SKM-1 treated with dmso at 0.1 percent for 144 hours (cell line): ENCODE results near the gene TDRD9.

ENCODE experiments used
- DNase-seq: peaks from one replicate; lab custom pipeline; 2025; ENCODE audit not compliant: unreplicated experiment; lab: John Stamatoyannopoulos, UW

TDRD9 gene

DNA sequence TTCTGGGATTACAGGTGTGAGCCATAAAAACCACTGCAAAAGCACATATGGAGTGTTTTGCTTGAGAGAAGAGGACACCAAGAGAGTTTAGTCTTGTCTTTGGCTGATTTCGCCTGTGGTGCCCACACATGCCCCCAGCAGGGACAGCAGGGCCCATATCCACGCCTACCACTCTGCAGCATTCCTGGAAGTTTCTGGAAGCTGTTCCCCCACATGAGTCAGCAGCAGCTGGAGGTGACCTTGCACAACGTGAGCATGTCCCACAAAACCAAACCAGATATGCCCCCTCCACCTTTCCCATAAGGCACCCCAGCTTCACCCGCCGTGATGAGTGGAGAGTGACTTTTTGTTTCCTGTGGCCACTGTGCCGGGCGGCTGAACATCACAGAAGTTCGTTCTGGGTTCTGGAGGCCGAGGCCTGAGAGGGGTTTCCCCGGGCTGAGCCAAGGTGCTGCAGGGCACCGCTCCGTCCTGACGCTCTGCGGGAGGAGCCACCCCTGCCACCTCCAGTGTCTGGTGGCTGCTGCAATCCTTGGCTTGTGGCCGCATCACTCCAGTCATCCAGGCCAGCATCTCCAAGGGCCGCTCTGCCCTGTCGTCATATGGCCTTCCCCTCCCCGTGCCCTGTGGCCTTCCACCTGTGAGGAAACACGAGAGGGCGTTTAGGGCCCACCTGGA is 162.0 kb downstream of the TDRD9 start:
- no peak for DNase-seq

DNA sequence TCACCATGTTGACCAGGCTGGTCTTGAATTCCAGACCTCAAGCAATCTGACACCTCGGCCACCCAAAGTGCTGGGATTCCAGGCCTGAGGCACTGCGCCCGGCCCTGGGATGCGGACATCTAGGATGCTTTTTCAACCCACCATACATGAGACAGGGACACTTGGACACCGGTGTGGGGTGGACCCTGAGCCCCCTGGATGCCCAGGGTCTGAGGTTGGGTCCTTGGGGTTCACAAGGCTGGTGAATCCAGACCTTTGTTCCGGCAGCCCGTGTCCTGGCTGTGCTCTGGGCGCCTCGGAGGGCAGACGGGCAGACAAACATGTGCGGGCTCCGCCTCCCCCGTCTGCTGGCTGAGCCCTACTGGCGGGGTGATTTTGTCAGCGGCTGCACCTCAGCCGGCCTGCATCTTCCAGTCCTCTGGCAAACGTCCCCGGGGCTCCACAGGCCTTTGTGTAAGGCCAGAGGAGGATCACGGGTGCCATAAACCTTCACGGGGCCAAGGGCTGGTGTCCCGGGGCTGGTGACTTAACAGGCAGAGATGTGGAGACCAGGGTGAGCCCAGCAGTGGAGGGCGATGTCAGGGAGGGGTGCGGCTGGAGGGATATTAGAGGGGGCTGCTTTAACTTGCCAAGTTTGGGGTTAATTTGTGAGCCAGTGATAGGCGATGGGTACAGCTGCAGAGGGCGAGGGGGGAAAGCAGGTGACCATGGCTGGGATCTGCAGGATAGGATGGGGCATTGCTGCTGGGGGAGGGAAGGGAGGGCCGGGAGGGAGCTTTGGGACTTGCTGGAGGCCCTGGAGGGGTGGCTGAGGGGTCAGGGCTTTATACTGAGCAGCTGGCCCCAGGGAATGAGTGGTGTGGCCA is 163.0 kb downstream of the TDRD9 start:
- no peak for DNase-seq

DNA sequence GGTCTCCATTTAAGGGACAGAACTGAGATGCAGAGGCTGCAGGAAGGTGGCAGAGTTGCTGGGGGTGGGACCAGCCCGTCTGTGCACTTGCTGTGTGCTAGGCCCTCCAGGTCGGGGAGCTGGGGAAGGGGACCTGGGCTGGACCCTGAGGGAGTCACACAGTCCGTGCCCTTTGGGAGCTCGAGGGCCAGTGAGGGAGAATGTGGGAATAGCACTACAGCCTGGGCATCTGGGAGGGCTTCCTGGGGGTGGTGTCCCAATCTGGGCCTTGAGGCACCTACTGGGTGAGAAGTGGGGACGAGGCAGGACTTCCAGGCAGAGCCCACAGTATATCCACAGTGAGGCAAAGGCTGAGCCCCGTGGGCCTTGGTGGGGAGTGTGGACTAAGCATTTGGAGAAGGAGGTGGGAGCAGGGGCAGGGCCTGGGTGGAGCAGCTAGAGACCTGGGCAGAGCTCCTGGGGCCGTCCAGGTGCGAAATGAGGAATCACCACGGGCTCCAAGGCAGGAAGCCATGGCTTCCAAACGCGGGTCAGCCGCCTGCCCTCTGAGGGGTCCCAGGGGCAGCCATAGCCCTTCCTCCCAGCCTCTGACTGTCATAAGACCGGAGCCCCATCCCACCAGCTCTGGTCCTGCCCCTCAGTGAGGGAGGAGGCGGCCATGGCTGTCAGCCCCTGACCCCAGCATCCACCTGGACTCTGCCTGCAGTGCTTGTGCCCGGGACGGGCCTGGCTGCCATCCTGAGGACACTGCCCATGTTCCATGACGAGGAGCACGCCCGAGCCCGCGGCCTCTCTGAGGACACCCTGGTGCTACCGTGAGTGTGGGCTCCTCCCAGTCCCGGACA is 163.9 kb downstream of the TDRD9 start:
- DNase-seq = no peak

DNA sequence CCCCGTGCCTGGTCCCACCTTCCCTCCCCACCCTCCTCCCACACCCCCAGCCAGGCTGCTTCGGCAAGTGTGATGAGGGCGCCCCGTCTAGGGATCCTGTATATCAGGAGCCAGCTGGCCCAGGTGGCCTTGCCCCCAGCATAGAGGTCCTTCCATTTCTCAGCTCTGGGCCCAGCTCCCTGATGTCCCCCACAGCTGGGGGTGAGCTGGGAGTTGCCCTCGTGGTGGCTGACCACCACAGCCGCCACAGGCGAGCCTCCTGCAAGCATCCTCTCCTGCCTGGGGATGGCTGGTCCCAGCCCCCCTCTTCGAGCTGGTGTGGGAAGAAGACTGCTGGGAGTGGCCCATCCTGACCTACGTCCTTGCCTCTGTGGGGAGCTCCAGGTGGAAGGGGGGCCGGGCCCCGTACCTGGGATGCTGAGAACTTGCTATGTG is 164.7 kb downstream of the TDRD9 start:
- DNase-seq = no peak

DNA sequence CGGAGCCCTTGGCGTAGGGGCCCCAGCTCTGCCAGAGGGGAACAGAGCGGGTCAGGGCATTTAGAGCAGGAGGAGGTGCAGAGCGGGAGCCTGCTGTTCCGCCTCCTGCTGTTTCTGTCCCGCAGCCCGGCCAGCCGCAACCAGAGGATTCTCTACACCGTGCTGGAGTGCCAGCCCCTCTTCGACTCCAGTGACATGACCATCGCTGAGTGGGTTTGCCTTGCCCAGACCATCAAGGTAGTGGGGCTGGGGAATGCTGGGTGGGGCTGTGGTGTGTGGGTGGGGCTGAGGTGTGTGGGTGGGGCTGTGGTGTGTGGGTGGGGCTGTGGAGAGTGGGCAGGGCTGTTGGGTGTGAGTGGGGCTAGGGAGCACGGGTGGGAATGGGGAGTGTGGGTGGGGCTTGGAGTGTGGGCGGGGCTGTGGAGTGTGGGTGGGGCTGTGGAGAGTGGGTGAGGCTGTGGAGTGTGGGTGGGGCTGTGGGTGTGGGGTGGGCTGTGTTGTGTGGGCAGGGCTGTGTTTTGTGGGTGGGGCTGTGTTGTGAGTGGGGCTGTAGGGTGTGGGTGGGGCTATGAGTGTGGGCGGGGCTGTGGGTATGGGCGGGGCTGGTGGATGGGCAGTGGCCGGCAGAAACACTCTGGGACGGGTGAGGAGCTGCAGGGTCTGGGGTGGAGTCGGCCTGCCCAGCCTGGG is 165.3 kb downstream of the TDRD9 start:
- no peak for DNase-seq

DNA sequence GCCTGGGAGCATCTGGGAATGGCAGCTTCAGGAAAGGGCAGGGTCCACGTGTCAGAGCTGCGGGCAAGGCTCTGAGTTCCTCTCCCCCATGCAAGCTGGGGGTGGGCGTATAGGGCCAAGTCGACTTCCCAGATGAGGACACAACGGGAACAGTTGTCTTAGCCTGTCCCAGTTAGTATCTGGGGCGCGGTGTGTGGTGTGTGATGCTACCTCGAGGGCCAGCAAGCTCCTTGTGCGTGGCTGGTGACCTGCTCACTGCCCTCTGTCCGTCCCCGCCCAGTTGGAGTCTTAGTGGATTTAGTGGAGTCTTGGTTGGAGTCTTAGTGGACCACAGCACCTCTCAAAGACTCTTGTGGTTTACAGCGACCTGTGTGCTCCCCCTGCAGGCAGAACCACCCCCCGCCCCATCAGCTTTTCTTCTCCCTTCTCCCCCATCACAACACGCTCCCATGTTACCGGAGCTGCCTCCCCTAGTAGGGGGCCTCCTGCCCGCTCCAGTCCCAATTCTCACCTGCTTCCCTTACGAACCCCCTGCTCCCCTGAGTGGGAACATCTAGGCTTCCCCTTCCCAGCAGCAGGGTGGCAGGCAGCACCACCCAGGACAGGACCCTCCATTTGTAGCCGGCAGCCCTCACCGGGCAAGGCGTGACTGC is 165.9 kb downstream of the TDRD9 start:
- no peak for DNase-seq

DNA sequence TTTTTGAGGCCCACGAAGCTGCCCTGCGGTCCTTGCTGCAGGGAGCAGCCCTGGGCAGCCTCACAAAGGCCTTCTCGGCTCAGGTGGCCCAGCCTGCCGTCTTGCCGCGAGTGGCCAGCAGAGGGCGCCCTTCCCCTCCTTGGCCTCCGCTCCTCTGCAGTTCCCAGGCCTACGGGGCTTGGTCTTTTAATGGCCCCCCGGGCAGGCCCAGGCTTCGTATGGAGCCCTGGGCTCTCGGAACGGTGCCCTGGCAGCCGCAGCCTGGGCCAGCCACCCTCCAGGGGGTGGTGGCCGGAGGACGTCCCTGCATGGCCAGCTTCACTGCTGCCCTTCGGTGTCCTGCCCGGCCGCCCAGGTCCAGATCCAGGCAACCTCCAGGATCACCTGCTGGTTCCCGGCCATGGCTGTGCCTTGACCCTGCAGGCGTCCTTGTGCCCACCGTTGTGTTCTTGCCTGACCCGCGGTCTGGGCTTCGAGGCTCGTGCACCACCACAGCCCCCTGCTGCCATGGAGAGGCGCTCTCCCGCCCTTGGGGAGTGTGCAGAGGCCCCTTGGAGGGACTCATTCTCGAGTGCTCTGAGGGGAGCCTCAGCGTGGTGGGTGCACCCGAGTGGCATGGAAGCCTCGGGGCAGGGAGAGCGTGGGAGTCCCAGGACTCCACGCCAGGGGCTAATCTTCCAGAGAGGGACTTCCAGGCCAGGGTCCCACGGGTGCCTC is 166.6 kb downstream of the TDRD9 start:
- no peak for DNase-seq

DNA sequence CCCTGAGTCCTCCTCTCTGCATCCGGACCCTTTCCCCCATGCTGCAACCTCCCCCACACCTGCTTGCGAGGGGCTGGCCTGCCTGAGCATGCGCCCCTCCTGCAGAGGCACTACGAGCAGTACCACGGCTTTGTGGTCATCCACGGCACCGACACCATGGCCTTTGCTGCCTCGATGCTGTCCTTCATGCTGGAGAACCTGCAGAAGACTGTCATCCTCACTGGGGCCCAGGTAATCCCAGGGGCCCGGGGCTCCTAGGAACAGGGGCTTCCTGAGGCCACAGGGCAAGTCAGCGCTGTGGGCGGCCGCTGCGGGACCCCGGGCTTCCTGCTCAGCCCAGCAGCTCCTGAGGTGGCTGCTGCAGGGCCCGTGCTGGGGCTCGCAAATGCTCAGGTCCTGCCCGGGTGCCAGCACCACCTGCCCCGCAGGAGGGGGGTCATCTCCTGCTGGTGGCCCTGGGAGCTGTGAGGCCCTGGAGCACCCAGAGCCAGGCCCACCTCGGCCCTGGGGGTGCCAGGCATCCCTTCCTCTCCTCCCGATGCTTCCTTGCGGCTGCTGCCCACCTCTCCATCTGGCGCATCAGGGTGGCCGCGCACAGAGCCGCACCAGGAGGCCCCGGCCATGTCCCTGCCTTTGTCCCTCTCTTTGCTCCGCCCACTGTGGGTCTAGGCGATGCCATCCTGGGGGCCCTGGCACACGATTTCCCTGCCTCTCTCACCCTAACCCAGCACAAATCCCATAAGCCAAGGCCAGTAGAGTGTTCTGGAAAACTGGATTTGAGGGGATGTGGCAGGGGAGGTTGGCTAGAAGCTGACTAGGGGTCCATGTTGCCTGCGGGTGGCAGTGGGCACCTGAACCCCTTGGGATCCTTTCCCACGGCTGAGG is 167.4 kb downstream of the TDRD9 start:
- no peak for DNase-seq

DNA sequence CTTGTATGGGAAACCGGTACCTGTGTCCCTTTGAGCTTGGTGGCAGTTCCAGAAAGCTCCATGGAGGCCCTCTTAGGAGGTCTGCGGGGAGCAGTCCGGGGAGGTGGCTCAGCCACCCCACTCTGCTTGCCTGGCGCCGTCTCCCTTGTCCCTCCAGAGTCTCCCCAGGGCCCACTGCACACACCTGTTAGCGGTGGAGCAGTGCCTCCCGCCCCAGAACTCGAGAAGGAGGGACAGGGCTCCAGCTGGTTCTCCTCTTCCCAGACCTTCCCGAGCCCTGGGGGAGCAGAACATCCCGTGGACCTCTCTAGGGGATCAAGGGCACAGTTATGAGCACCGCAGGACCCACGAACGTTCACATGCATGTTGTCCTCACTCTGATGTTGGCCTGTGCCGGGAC is 168.1 kb downstream of the TDRD9 start:
- DNase-seq = no peak

DNA sequence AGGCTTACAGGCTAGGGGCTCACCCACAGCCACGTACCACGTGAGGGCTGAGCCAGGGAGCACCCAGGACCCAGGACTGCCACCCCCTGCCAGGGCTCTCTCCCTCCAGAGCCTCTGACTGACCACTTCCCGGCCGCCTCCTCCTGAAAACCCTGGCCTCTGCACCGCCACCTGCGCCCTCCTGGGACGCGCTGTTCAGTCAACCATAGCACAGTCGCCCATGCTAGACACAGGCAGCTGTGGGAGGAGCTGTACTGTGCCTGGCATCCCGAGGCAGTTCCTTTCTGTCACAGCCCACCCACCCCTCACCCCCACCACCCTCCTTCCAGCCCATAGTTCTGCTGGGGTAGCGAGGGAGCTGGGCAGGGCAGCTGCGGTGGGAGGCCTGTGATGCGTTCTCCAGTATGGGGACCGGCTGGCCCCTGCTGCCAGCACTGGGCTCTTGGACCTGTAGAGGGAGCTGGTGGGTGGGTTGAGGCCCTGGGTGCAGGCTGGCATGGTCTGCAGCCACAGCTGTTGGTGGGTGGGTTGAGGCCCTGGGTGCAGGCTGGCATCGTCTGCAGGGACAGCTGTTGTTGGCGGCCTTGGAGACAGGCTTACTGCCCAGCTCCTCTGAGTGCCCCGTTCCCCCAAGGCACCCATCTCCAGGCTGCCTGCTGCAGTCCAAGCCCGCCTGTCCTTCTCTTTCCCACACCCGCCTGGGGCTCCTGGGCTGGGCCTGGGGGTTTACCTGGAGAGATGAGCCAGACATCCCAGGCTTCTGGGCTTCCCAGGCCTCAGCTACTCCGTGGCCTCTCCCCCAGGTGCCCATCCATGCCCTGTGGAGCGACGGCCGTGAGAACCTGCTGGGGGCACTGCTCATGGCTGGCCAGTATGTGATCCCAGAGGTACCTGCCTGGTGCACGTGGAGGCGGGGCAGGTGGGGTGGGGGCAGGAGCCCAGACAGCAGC is 168.8 kb downstream of the TDRD9 start:
- DNase-seq = no peak

DNA sequence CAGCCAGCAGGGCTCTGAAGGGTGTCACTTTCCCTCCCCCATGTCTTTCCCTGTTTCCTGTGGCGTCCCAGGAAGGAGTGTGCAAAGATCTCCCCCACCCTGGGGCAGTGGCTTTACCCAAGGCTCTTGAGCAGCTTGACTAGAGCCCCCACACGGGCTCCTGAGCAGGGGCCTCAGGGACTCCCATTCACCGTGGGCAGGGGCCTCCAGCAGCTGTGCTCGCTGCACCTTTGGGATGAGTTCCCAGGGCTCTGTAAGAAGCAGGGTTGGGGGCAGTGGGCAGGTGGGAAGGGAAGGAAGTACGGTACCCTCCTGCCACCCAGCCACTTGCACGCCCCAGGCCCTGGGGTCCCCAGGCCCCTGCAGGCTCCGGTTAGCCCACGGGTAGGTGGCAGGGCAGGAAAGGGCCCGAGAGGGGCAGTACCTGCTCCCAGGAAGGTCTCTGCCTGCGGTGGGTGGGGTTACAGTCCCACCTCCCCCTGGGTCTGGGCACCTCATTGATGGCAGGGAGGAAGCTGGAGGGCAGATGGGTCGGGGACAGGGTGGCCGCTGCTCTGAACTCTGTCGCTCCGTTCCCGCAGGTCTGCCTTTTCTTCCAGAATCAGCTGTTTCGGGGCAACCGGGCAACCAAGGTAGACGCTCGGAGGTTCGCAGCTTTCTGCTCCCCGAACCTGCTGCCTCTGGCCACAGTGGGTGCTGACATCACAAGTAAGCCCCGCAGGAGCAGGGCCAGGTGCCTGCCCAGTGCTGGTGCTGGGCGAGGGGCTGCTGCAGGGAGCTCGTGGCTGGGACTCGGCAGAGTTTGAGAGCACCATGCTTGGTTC is 170.2 kb downstream of the TDRD9 start:
- no peak for DNase-seq

DNA sequence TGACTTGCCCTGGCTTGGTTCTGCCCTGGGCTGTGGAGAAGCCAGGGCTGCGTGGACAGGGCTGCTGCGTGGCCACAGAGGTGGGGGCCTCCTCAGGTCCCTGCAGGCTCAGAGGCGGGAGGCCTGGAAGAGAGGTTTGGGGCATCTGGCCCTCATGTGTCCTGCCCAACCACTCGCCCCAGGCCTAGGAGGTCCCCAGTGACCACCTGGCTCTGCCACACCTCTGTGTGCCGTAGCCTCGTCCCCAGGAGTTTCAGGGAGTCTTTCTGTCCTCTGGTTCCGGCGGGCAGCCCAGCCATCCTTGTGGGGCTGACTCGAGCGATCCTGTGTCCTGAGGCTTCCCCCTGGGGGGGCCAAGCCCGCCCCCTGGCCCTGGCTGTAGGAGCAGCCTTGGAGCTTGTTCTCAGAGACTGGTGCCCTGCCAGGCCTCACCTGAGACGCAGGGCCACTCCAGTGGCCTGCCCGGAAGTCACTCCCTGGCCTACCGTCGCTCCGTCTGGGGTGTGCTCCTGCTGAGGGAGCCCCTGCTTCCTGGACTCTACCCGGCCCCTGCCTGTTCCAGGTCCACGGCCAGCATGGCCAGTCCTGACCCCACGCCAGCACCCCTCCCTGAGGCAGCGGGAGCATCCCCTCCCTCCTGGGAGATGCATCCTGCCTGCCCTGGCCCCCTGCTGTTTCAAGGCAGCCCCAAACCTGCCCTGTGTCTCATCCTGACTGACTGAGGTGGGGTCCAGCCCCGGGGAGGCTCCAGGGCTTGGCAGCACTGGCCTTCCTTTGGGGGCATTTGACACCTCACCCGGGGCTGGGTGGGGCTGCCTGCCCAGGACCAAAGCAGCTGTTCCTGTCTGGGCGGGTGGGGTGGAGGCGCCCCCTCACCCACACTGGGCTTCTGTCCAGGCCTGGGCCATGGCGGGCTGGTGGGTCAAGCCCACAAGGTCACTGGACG is 171.1 kb downstream of the TDRD9 start:
- DNase-seq = no peak

DNA sequence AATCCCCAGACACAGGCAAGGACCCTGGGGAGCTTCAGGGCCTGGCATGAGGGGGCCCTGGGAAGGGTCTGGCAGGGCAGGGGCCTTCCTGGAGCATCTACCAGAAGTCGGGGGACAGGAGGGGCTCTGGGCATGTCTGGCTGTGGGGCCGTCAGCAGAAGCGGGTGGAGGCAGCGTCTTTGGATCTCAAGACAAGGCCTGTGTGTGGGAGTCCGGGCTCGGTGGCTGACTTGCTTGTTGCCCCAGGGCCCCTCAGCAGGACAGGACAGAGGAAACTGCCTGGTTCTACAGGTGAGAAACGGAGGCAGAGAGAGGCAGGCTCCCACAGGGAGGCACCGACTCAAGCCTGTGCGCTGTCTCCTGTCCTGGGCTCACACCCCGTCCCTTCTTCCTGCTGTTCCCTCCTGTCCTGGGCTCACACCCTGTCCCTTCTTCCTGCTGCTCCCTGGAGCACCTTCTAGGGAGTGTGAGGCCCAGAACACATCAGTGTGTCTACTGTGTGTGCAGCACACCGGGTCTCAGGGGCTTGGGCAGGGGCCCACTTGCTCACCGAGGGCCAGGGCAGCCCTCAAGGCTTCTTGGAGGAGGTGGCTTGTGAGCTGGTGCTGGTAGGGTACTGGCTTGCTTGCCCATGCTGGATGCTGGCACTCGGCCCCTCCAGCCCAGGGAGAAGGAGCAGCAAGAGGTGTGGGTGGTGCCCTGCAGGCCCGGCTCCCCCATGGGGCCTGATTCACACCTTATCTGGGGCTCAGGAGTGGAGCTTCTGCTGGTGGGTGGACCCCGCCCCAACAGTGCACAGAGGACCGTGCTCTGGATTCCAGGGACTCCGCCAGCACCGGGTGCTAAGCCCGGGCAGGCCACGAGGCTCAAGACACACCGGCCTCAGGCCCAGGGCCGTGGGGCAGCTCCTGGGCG is 172.2 kb downstream of the TDRD9 start:
- no peak for DNase-seq

DNA sequence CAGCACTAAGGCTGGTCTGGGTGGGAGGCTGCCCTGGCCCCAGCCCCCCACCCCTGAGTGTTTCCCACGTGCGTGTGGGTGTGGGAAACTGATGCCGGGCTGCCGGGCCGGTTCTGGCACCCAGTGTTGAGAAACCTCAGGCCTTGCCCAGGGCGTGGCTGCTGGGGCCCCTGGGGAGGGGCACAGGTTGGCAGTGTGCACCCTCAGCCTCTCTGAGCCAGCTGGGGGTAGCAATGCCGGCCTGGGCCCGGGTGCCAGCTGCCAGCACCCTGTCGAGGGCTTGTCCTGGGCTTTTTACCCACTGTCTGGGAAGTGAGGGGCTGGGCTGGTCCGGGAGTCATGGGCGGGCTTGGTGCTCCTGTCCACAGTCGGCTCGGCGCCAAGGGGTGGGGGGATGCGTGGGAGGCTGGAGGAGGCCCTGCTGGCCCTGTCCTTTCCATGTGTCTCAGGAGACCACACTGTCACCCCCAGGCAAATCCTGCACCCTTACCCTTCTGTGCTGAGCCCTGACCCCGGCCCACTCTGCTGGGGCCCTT is 172.9 kb downstream of the TDRD9 start:
- DNase-seq = no peak
